Neural cell (in vitro differentiated cells): ENCODE measurements around the gene PLXNA4. TPM values are rescaled to one million over a fixed set of nuclear protein-coding genes. Genes with fewer than 3 reads are reported as not detected.

Experiments used
- H2AFZ ChIP-seq: fragments of 200-600, 300-800 bp; sonication (generic), shearing (Covaris generic); 2 replicates; pipeline ENCODE4 v1.6.0; 2014; ENCODE audit warnings: low read depth, mild to moderate bottlenecking, antibody characterized with exemption, low read length, moderate library complexity
- H3F3A ChIP-seq: fragments of 200-600 bp; shearing (Covaris generic); 2 replicates; pipeline ENCODE4 v1.6.1; 2016; ENCODE audit warnings: mild to moderate bottlenecking, moderate library complexity, mixed read lengths, antibody characterized with exemption, low read length; ENCODE audit not compliant: insufficient read depth, poor library complexity, severe bottlenecking
- H3K27ac ChIP-seq: fragments of 200-600, 300-800 bp; sonication (generic), shearing (Covaris generic); 2 replicates; pipeline ENCODE4 v1.5.1; 2014; ENCODE audit warnings: mild to moderate bottlenecking, low read length, moderate library complexity
- H3K27me3 ChIP-seq: fragments of 300-800, 200-600 bp; sonication (generic), shearing (Covaris generic); 2 replicates; pipeline ENCODE4 v1.6.0; 2014; ENCODE audit warnings: mild to moderate bottlenecking, low read depth, low read length, moderate library complexity; ENCODE audit not compliant: insufficient read depth
- H3K36me3 ChIP-seq: fragments of 300-800, 200-600 bp; sonication (generic), shearing (Covaris generic); 2 replicates; pipeline ENCODE4 v1.5.1; 2014; ENCODE audit warnings: mild to moderate bottlenecking, antibody characterized with exemption, low read length, moderate library complexity; ENCODE audit not compliant: insufficient read depth
- H3K4me2 ChIP-seq: fragments of 300-800, 200-600 bp; sonication (generic), shearing (Covaris generic); 2 replicates; pipeline ENCODE4 v1.6.0; 2014; ENCODE audit warnings: mild to moderate bottlenecking, low read length
- H3K4me3 ChIP-seq: fragments of 300-800, 200-600 bp; sonication (generic), shearing (Covaris generic); 2 replicates; pipeline ENCODE4 v1.5.1; 2014; ENCODE audit warnings: mild to moderate bottlenecking, low read length, moderate library complexity
- H3K79me2 ChIP-seq: fragments of 200-600 bp; shearing (Covaris generic); replicated peaks from 2 replicates; pipeline ENCODE4 v1.6.0; 2014; ENCODE audit warnings: mild to moderate bottlenecking, low read length, moderate library complexity; ENCODE audit not compliant: insufficient read depth
- H3K9ac ChIP-seq: fragments of 300-800, 200-600 bp; sonication (generic), shearing (Covaris generic); 2 replicates; pipeline ENCODE4 v1.6.1; 2016; ENCODE audit warnings: mild to moderate bottlenecking, low read length, mixed read lengths
- H3K9me2 ChIP-seq: fragments of 200-600 bp; shearing (Covaris generic); 2 replicates; pipeline ENCODE4 v1.6.1; 2016; ENCODE audit warnings: mild to moderate bottlenecking, low read length, mixed read lengths; ENCODE audit not compliant: insufficient read depth
- H3K9me3 ChIP-seq: fragments of 200-600, 300-800 bp; sonication (generic), shearing (Covaris generic); 2 replicates; pipeline ENCODE4 v1.6.1; 2016; ENCODE audit warnings: mild to moderate bottlenecking, mixed run types, low read length, moderate library complexity, mixed read lengths
- H4K20me1 ChIP-seq: fragments of 200-600 bp; shearing (Covaris generic); 2 replicates; pipeline ENCODE4 v1.6.1; 2016; ENCODE audit warnings: mild to moderate bottlenecking, mixed run types; ENCODE audit not compliant: insufficient read depth
- EP300 ChIP-seq: fragments of 450-650 bp; conservative IDR thresholded peaks from 2 replicates; pipeline ENCODE4 v1.6.1; 2014; ENCODE audit warnings: antibody characterized with exemption, mild to moderate bottlenecking, moderate library complexity; ENCODE audit not compliant: poor library complexity, severe bottlenecking
- EZH2 ChIP-seq: fragments of 200-600, 300-800 bp; shearing (Covaris generic), sonication (generic); IDR thresholded peaks from 2 replicates; pipeline ENCODE4 v1.6.1; 2014; ENCODE audit warnings: antibody characterized with exemption, low read length, borderline replicate concordance, mild to moderate bottlenecking; ENCODE audit not compliant: insufficient read depth, poor library complexity, severe bottlenecking
- POLR2AphosphoS5 ChIP-seq: IDR thresholded peaks from 2 replicates; pipeline ENCODE4 v1.6.1; 2012
- RAD21 ChIP-seq: fragments of 450-650 bp; conservative IDR thresholded peaks from 2 replicates; pipeline ENCODE4 v1.6.1; 2014; ENCODE audit warnings: antibody characterized with exemption, mild to moderate bottlenecking, moderate library complexity
- REST ChIP-seq: IDR thresholded peaks from 2 replicates; pipeline ENCODE4 v1.6.1; 2012; ENCODE audit warnings: borderline replicate concordance
- SMC3 ChIP-seq: fragments of 450-650 bp; conservative IDR thresholded peaks from 2 replicates; pipeline ENCODE4 v1.6.1; 2014; ENCODE audit warnings: antibody characterized with exemption, mild to moderate bottlenecking, moderate library complexity; ENCODE audit not compliant: poor library complexity
- polyA plus RNA-seq: library from polyadenylated mRNA; depleted of rRNA; stranded (reverse); fragments of >200 nt; gene quantifications from 2 replicates; pipeline ENCODE4 v1.2.3, GENCODE V29; 2014

Gene PLXNA4
- polyA plus RNA-seq, 1 donor from 2014 or later: 7.2 TPM

GRCh38 chr7:132137681-132138080, 438.6 kb downstream of the PLXNA4 start:
- H3K27me3 ChIP-seq: no peaks in the 10 kb centered on the region
- TF ChIP-seq REST: no peak
- H3K9me3 ChIP-seq: no peaks in the 10 kb centered on the region
- H3K36me3 ChIP-seq: no peaks in the 10 kb centered on the region
- H3K79me2 ChIP-seq: no peaks in the 10 kb centered on the region
- H3K4me2 ChIP-seq: no peak overlapping the region
- H3K27ac ChIP-seq: no peak overlapping the region
- H4K20me1 ChIP-seq: no peaks in the 10 kb centered on the region
- no peaks in the 10 kb centered on the region for H3F3A ChIP-seq
- H3K4me3 ChIP-seq: no peak overlapping the region
- no peaks in the 10 kb centered on the region for H3K9me2 ChIP-seq
- H2AFZ ChIP-seq: no peak overlapping the region
- H3K9ac ChIP-seq: no peak overlapping the region

- Histone ChIP-seq H4K20me1 (no peaks in the 10 kb centered on the region), H3K79me2 (no peaks in the 10 kb centered on the region), H3K9me2 (no peaks in the 10 kb centered on the region), H3F3A (no peaks in the 10 kb centered on the region), H2AFZ (no peak overlapping the region), H3K36me3 (no peaks in the 10 kb centered on the region), H3K9ac (no peak overlapping the region), H3K4me2 (no peak overlapping the region), H3K4me3 (no peak overlapping the region), H3K27me3 (no peaks in the 10 kb centered on the region), H3K27ac (no peak overlapping the region), H3K9me3 (no peaks in the 10 kb centered on the region)
- TF ChIP-seq POLR2AphosphoS5 (no peak), EP300 (no peak), REST (no peak), RAD21 (no peak), EZH2 (no peak), SMC3 (no peak)
Observed at GRCh38 chr7:132135746-132136385, 440.4 kb downstream of the PLXNA4 start.
